HG02981 (cell line): ENCODE results near the gene DENND4A.
A peak's percentile ranks its signal among the peaks of the same experiment; 100 is the strongest.
"Not testable (repeated sequence)": the region's sequence is repeated elsewhere in the genome, so short reads cannot be mapped to it uniquely, and the experiment has no call there.

ENCODE experiments used
- ATAC-seq: cut with Tn5 transposase; IDR thresholded peaks from one replicate; pipeline ENCODE4 v1.9.1; 2021; ENCODE audit warnings: mild to moderate bottlenecking, moderate library complexity; ENCODE audit not compliant: unreplicated experiment

DENND4A gene

GRCh38 chr15:65819563-65819960 is 27.5 kb upstream of the DENND4A start:
- ATAC-seq, result no peak

- peak; percentile 60 for ATAC-seq
These were observed 27.0 kb upstream of the DENND4A start for GRCh38 chr15:65818927-65819562.

GRCh38 chr15:65816441-65816840 is 24.3 kb upstream of the DENND4A start:
- no peak for ATAC-seq

- not testable (repeated sequence) for ATAC-seq
These were observed 23.9 kb upstream of the DENND4A start for GRCh38 chr15:65816008-65816407.

GRCh38 chr15:65814271-65814670 is 22.2 kb upstream of the DENND4A start:
- ATAC-seq, result not testable (repeated sequence)

DNA sequence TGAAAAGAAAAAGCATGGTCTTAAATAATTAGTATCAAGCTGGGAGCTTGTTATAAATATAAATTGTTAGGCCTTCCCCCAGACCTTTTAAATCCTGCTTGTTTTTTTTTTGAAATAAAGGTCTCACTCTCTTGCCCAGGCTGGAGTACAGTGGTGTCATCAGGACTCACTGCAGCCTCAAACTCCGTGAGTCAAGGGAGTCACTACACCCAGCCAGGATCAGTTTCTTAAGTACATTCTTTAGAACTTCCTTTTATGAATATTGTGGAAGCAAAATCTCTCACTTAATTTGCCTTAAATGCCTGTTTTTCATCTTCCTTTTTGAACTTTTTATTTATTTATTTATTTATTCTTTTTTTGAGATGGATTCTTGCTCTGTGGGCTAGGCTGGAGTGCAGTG is 20.8 kb upstream of the DENND4A start:
- no peak for ATAC-seq

DNA sequence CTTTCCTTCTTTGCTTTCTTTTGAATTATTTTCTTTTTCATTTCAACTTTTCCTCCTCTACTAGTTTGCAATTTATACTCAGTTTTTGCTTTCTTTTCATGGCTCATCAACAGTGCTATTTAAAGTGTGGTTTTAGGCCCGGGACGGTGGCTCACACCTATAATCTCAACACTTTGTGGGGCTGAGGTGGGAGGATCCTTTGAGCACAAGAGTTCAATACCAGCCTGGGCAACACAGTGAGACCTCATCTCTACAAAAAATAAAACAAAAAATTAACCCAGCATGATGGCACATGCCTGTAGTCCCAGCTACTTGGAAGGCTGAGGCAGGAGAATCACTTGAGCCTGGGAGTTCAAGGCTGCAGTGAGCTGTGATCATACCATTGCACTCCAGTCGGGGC is 20.4 kb upstream of the DENND4A start:
- ATAC-seq, result no peak

DNA sequence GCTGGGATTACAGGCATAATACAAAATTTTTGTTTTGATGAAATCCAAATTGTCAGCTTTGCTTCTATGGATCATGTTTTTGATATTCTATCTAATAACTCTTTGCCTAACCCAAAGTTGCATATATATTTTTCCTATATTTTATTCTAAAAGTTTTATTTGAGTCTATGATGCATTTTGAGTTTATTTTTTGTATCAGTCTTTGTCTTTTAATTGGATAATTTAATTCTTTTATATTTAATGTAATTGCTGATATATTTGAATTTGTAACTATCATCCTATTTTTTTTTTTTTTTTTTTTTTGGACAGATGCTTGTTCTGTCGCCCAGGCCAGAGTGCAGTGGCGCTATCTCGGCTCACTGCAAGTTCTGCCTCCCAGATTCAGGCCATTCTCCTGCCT is 19.7 kb upstream of the DENND4A start:
- no peak for ATAC-seq

DNA sequence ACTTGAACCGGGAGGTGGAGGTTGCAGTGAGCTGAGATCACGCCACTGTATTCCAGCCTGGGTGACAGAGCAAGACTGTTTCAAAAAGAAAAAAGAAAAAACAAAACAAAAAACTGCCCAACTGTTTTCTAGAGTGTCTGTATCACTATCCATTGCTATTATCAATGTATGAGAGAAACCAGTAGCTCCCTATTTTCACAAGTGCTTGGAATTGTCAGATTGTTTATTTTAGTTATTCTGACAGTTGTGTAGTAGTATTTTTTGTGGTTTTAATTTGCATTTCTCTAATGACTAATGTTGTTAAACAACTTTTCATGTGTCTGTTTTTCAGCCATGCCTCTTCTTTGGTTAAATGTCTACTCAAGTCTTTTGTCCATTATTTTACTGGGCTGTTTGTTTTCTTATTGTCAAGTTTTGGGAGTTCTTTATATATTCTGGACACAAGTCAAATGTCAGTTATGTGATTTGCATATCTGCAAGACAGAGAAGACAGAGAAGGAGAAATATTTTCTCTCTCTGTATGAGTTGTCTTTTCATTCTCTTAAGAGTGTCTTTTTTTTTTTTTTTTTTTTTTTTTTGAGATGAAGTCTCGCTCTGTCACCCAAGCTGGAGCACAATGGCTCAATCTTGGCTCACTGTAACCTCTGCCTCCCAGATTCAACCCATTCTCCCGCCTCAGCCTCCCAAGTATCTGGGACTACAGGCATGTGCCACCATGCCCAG is 19.1 kb upstream of the DENND4A start:
- not testable (repeated sequence) for ATAC-seq

DNA sequence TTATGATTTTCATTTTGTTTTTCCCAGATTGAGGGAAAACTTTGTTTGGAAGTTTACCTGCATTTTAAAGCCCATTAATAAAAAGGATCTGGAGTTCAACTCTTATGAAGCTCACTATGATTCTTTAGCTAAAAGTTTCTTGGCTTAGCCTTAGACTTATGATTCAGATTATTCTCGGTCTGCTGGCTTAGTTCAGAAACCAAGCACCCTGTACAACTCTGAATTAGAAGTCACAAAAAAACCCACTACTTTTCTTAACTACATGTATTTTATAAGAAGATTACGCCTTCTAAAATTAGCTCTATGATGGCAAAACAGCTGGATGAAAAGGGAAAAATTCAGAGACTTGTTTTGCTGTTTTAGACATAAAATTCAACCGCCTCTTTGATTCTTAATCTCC is 14.3 kb upstream of the DENND4A start:
- ATAC-seq, result no peak

DNA sequence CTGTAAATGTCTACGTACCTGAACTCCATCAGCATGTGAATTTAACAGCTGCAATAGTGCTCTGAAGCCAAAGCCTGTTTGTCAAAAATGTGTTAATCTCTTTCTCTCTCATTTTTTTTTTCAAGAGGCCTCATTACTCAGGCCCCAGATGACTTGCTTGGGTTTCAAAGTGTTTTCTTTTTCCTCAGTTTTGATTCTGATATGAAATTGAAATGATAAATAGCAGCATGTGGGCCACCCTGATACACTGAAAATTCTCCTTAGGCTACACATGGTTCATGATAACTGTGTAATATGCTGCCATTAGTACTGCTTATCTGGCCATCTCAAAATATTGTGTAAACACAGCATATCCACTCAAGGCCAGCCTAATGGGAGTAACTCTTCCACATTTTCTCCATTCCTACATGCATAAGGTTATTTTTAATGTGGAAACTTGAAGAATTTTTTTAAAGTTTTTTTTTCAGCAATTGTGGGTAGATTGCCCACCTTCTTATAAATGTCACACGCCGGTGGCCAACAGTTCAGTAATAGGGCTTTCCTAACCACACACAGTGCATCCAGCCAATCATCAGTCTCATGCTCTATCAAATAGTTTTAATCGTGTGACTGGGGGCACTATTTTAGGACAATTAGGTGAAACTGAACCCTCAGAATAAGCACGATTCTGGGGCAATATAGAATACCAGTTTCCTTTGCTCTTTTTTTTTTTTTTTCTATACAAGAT is 13.1 kb upstream of the DENND4A start:
- ATAC-seq, result no peak

DNA sequence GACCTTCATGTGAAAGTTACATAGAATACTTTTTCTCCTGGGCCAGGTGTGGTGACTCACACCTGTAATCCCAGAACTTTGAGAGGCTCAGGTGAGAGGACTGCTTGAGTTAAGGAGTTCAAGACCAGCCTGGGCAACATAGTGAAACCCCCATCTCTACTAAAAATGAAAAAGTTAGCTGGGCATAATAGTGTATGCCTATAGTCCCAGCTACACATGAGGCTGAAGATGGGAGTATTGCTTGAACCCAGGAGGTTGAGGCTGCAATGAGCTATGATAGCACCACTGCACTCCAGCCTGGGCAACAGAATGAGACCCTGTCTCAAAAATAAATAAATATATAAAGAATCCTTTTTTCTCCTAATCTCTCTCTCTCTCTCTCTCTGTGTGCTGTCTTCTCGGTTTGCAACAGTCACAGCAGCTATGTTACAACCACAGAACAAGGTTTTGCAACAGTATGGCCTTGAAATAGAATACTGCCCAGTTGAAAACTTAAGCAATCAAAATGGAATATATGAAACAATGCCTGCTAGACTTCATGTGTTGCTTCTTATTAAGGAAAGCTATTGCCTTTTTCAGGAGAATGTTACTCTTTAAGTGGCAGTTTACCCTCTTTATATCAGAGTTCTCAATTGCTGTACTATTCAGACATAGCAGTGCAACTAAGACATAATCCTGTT is 12.3 kb upstream of the DENND4A start:
- no peak for ATAC-seq

- no peak for ATAC-seq
These were observed 9.2 kb upstream of the DENND4A start for GRCh38 chr15:65801229-65801805.

- ATAC-seq, result no peak
These were observed 4.6 kb upstream of the DENND4A start for GRCh38 chr15:65796610-65797078.

DNA sequence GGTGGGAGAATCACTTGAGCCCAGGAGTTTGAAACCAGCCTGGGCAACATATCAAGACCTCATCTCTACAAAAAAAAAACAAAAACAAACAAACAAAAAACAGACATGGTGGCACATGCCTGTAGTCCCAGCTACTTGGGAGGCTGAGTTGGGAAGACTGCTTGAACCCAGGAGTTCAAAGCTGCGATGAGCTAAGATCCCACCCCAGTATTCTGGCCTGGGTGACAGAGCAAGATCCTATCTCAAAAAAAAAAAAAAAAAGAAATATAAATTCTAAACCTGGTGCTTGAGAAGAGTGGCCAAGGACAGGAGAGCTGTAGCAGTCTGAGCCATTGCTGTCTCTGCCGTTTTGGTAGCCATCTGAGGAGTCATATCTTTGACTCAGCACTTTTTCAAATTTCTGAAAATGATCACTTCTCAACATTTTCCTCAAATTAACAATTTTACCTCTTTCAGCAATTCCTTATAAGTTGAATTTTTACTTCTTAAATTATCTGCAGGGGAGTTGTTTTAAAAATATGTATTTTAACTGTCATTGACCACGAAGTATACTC is 3.6 kb upstream of the DENND4A start:
- ATAC-seq, result no peak

GRCh38 chr15:65793818-65794104 is 1.7 kb upstream of the DENND4A start:
- ATAC-seq, result no peak

- ATAC-seq, result no peak
These were observed 1.1 kb upstream of the DENND4A start for GRCh38 chr15:65792988-65793817.

DNA sequence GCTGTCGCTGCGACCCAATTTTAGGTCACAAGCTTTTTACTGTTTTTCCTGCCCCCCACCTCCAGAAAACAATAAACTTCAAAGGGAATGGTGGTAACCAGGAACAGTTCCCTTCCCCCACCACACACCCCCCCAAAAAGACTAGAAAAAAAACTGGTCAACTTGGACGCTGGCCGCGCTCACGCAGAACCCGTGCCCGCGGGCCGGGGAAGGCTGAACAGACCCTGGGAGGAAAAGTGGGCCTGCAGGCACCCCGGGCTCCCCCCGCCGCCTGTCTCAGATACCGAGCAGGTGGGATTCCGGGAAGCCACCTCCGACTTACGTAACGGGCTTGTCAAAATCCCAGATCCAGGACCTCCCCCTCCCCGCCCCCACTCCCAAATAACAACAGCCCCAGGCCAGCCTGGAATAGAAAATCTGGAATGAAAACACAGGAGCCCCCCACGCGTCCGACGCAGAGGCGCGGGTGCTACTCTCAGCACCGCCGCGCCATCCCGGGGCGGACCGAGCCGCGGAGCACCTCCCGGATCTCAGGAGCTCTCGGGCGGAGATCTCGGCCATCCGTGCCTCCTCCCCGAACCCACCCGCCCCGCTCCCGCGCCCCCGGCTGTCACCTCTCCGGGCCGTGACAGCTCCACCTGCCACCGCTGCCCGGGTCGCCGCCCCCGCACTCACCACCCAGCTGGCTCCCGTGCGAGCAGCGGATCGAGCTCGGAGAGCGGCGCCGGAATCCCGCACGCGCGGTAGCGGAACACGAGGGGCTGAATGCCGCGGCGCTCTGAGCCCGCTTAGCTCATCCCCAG is 557 bp downstream of the DENND4A start:
- ATAC-seq, result no peak

GRCh38 chr15:65790694-65791334 is 1.3 kb downstream of the DENND4A start:
- no peak for ATAC-seq
